Nephron (organoid): ENCODE measurements around the gene NOC4L.
"Not testable (repeated sequence)": the region's sequence is repeated elsewhere in the genome, so short reads cannot be mapped to it uniquely, and the experiment has no call there.

Experiments
- H3K27ac Mint-ChIP-seq, 3 experiments: 2 replicates each; pipeline ENCODE4 v1.8.0; 2020; ENCODE audit warnings: mixed read lengths in 3 of 3, mild to moderate bottlenecking in 2 of 3, moderate library complexity in 1 of 3
- H3K27me3 Mint-ChIP-seq: 2 replicates; pipeline ENCODE4 v1.8.0; 2021; ENCODE audit warnings: low read depth, mild to moderate bottlenecking, moderate library complexity, mixed read lengths
- H3K36me3 Mint-ChIP-seq: 2 replicates; pipeline ENCODE4 v1.8.0; 2020; ENCODE audit warnings: low read depth, mixed read lengths
- H3K4me1 Mint-ChIP-seq: 2 replicates; pipeline ENCODE4 v1.8.0; 2020; ENCODE audit warnings: mixed read lengths
- H3K4me3 Mint-ChIP-seq, 3 experiments: 2 replicates each; pipeline ENCODE4 v1.8.0; 2020; ENCODE audit warnings: mild to moderate bottlenecking in 3 of 3, mixed read lengths in 3 of 3, moderate library complexity in 2 of 3
- H3K9me3 Mint-ChIP-seq: 2 replicates; pipeline ENCODE4 v1.8.0; 2020; ENCODE audit warnings: mixed read lengths
- TF ChIP-seq, protein P1 (sequence below), 3 experiments: fragments of 200-600 bp; sonication (generic); IDR thresholded peaks; one replicate each; pipeline ENCODE4 v1.5.0; 2021; ENCODE audit warnings: antibody characterized with exemption in 3 of 3; ENCODE audit not compliant: unreplicated experiment in 3 of 3

Gene NOC4L

DNA sequence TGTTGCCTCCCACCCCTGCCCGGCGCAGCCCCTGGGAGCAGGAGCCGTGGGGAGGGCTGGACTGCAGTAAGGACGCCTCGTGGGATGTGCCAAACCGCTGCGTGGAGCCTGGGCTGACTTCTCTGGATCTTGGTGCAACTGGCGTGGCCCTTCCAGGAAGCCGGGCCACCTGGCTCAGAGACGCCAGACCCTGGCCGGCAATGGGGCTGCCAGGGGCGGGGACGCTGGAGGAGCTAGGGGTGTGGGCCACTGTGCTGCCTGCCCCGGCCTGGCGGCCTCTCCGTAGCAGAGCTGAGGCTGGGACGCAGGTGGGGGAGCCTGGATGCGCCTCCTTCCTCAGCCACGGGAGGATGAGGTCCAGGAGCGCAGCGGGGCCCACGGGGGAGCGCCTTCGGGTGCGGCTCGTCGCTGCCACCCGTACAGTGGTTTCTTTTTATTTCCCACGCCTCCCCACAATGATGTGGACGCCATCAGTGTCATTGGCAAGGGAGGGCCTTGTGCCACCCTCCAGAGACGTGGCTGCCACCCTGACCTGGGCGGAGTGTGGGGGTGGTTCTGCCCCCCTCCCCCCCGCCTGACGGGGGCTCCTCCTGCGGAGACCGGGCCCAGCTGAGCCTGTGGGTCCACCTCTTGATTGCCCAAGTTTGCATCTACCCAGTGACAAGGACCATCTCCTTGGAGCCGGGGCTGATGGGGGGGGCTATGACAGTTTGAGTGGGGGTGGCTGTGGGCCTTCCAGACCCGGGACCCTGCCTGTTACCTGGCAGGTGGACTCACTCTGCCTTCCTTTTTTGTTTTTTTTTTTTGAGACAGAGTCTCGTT is 11.4 kb upstream of the NOC4L start:
- peaks cover 39% of the 10 kb centered on the region for H3K36me3 Mint-ChIP-seq
- peaks cover 4% of the 10 kb centered on the region for H3K27me3 Mint-ChIP-seq
- no peaks in the 10 kb centered on the region for H3K4me1 Mint-ChIP-seq
- TF ChIP-seq, protein P1, sequence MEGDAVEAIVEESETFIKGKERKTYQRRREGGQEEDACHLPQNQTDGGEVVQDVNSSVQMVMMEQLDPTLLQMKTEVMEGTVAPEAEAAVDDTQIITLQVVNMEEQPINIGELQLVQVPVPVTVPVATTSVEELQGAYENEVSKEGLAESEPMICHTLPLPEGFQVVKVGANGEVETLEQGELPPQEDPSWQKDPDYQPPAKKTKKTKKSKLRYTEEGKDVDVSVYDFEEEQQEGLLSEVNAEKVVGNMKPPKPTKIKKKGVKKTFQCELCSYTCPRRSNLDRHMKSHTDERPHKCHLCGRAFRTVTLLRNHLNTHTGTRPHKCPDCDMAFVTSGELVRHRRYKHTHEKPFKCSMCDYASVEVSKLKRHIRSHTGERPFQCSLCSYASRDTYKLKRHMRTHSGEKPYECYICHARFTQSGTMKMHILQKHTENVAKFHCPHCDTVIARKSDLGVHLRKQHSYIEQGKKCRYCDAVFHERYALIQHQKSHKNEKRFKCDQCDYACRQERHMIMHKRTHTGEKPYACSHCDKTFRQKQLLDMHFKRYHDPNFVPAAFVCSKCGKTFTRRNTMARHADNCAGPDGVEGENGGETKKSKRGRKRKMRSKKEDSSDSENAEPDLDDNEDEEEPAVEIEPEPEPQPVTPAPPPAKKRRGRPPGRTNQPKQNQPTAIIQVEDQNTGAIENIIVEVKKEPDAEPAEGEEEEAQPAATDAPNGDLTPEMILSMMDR (IDR thresholded peaks at IDR 0.05; ENCODE audit: unreplicated experiment in 3 of 3), result no peak
- peaks cover 17% of the 10 kb centered on the region for H3K9me3 Mint-ChIP-seq
- no peak overlapping the region for H3K4me3 Mint-ChIP-seq
- no peak overlapping the region for H3K27ac Mint-ChIP-seq

DNA sequence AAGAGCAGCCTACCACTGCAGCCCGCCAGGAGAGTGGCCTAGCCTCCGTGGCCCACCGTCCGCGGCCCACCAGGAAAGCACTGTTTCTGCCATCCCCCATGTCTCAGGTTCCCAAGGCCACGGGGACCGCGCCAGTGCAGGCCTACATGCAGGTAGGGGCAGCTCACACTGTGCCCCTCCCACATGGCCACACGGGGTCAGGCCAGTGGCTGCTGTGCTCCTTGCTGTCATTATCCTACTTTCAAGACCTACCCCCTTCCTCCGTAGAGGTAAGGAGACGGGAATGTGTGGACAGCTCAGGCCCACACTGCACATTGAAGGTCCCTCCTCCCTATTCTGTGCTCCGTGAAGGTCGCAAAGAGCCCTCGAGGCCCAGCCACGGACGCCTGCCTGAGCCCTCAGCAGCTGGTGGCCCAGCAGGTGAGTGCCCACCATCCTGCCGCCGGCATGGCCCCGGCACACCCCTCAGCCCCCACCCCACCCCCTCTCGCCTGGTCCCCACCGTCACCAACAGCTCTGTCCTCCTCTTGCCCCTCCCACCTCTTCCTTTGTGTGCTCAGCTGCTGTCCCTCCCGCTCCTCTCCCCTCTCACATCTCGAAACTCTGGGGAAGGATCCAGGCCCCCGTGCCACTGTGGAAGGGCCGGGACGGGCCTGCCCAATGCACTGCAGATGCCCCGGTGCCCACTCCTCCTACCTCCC is 10.2 kb upstream of the NOC4L start:
- no peaks in the 10 kb centered on the region for H3K4me1 Mint-ChIP-seq
- H3K27ac Mint-ChIP-seq, result no peak overlapping the region
- peaks cover 30% of the 10 kb centered on the region for H3K36me3 Mint-ChIP-seq
- H3K4me3 Mint-ChIP-seq, result no peak overlapping the region
- H3K9me3 Mint-ChIP-seq, result peaks cover 8% of the 10 kb centered on the region
- TF ChIP-seq, protein P1 (IDR thresholded peaks at IDR 0.05; ENCODE audit: unreplicated experiment in 3 of 3), result no peak
- peaks cover 4% of the 10 kb centered on the region for H3K27me3 Mint-ChIP-seq

DNA sequence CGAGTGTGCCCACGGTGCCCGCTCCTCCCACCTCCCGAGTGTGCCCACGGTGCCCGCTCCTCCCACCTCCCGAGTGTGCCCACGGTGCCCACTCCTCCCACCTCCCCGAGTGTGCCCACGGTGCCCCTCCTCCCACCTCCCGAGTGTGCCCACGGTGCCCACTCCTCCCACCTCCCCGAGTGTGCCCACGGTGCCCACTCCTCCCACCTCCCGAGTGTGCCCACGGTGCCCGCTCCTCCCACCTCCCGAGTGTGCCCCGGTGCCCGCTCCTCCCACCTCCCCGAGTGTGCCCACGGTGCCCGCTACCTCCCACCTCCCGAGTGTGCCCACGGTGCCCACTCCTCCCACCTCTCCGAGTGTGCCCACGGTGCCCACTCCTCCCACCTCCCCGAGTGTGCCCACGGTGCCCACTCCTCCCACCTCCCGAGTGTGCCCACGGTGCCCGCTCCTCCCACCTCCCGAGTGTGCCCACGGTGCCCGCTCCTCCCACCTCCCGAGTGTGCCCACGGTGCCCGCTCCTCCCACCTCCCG is 9.5 kb upstream of the NOC4L start:
- H3K36me3 Mint-ChIP-seq, result peaks cover 28% of the 10 kb centered on the region
- H3K9me3 Mint-ChIP-seq, H3K27me3 Mint-ChIP-seq, H3K4me1 Mint-ChIP-seq, H3K27ac Mint-ChIP-seq, H3K4me3 Mint-ChIP-seq: not testable (repeated sequence)

GRCh38 chr12:132136226-132136625 is 8.0 kb upstream of the NOC4L start:
- H3K9me3 Mint-ChIP-seq, H3K27me3 Mint-ChIP-seq, H3K27ac Mint-ChIP-seq, H3K4me1 Mint-ChIP-seq: not testable (repeated sequence)
- H3K4me3 Mint-ChIP-seq, result peak overlapping the region in 1 of 3 experiments; percentile 14
- H3K36me3 Mint-ChIP-seq, result peaks cover 24% of the 10 kb centered on the region

GRCh38 chr12:132137483-132138125 is 6.7 kb upstream of the NOC4L start:
- H3K4me3 Mint-ChIP-seq, result peak overlapping the region in 2 of 3 experiments; percentile 11 to 36
- peaks cover 4% of the 10 kb centered on the region for H3K27me3 Mint-ChIP-seq
- H3K4me1 Mint-ChIP-seq, result no peaks in the 10 kb centered on the region
- no peak overlapping the region for H3K27ac Mint-ChIP-seq
- peaks cover 18% of the 10 kb centered on the region for H3K36me3 Mint-ChIP-seq
- TF ChIP-seq, protein P1 (IDR thresholded peaks at IDR 0.05; ENCODE audit: unreplicated experiment in 3 of 3), result no peak
- H3K9me3 Mint-ChIP-seq, result no peaks in the 10 kb centered on the region

GRCh38 chr12:132138941-132139871 is 5.1 kb upstream of the NOC4L start:
- peaks cover 5% of the 10 kb centered on the region for H3K4me1 Mint-ChIP-seq
- H3K27me3 Mint-ChIP-seq, result peaks cover 4% of the 10 kb centered on the region

More at GRCh38 chr12:132138941-132139871, 5.1 kb upstream of the NOC4L start:
- TF ChIP-seq, protein P1 (IDR thresholded peaks at IDR 0.05; ENCODE audit: unreplicated experiment in 3 of 3), result no peak
- H3K9me3 Mint-ChIP-seq, result no peaks in the 10 kb centered on the region
- peaks cover 18% of the 10 kb centered on the region for H3K36me3 Mint-ChIP-seq
- peak overlapping the region; percentile 47 to 63 (median 59) for H3K4me3 Mint-ChIP-seq
- no peak overlapping the region for H3K27ac Mint-ChIP-seq
